SK-N-SH treated with all-trans-retinoic acid at 6 μM for 48 hours (cell line): Measurements from ENCODE around the gene LPP.

Source experiments
- ARNTL ChIP-seq: fragments of 450-650 bp; formaldehyde crosslinking; IDR thresholded peaks from 2 replicates; pipeline ENCODE4 v1.5.0; 2020; ENCODE audit warnings: low read depth, mild to moderate bottlenecking, moderate library complexity, borderline replicate concordance
- BACH2 ChIP-seq: fragments of 250-450 bp; sonication (Bioruptor Pico); IDR thresholded peaks from 2 replicates; pipeline ENCODE4 v1.9.0; 2021; ENCODE audit warnings: mild to moderate bottlenecking, borderline replicate concordance
- CSDC2 ChIP-seq: fragments of 250-450 bp; sonication (Bioruptor Pico); IDR thresholded peaks from 2 replicates; pipeline ENCODE4 v1.5.0; 2020; ENCODE audit warnings: mild to moderate bottlenecking, moderate library complexity
- RARB ChIP-seq: fragments of 250-450 bp; sonication (Bioruptor Pico); IDR thresholded peaks from 2 replicates; pipeline ENCODE4 v1.8.0; 2021; ENCODE audit warnings: mild to moderate bottlenecking, moderate library complexity
- TCF4 ChIP-seq: fragments of 250-450 bp; sonication (Bioruptor Pico); IDR thresholded peaks from 2 replicates; pipeline ENCODE4 v1.8.0; 2021; ENCODE audit warnings: mild to moderate bottlenecking, moderate library complexity, borderline replicate concordance
- TOX ChIP-seq: fragments of 250-450 bp; sonication (Bioruptor Pico); IDR thresholded peaks from 2 replicates; pipeline ENCODE4 v1.8.0; 2021; ENCODE audit warnings: mild to moderate bottlenecking, moderate library complexity, borderline replicate concordance
- TF ChIP-seq, protein P1 (sequence below): fragments of 250-450 bp; sonication (Bioruptor Pico); IDR thresholded peaks from 2 replicates; pipeline ENCODE4 v1.8.0; 2020; ENCODE audit warnings: mild to moderate bottlenecking, moderate library complexity, borderline replicate concordance

GRCh38 chr3:188848947-188849346, 695.0 kb downstream of the LPP start:
- TF ChIP-seq, protein P1, sequence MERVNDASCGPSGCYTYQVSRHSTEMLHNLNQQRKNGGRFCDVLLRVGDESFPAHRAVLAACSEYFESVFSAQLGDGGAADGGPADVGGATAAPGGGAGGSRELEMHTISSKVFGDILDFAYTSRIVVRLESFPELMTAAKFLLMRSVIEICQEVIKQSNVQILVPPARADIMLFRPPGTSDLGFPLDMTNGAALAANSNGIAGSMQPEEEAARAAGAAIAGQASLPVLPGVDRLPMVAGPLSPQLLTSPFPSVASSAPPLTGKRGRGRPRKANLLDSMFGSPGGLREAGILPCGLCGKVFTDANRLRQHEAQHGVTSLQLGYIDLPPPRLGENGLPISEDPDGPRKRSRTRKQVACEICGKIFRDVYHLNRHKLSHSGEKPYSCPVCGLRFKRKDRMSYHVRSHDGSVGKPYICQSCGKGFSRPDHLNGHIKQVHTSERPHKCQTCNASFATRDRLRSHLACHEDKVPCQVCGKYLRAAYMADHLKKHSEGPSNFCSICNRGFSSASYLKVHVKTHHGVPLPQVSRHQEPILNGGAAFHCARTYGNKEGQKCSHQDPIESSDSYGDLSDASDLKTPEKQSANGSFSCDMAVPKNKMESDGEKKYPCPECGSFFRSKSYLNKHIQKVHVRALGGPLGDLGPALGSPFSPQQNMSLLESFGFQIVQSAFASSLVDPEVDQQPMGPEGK (CRISPR knock-in tag): no peak
- TF ChIP-seq TCF4 (CRISPR knock-in tag) (no peak), BACH2 (CRISPR knock-in tag) (no peak), RARB (CRISPR knock-in tag) (no peak), TOX (no peak), CSDC2 (CRISPR knock-in tag) (no peak), ARNTL (no peak)
